ENCODE data around the gene EVI5.

- no peak for TF ChIP-seq POLR2A (IDR thresholded peaks at IDR 0.05)
- TF ChIP-seq, protein P1, sequence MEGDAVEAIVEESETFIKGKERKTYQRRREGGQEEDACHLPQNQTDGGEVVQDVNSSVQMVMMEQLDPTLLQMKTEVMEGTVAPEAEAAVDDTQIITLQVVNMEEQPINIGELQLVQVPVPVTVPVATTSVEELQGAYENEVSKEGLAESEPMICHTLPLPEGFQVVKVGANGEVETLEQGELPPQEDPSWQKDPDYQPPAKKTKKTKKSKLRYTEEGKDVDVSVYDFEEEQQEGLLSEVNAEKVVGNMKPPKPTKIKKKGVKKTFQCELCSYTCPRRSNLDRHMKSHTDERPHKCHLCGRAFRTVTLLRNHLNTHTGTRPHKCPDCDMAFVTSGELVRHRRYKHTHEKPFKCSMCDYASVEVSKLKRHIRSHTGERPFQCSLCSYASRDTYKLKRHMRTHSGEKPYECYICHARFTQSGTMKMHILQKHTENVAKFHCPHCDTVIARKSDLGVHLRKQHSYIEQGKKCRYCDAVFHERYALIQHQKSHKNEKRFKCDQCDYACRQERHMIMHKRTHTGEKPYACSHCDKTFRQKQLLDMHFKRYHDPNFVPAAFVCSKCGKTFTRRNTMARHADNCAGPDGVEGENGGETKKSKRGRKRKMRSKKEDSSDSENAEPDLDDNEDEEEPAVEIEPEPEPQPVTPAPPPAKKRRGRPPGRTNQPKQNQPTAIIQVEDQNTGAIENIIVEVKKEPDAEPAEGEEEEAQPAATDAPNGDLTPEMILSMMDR (IDR thresholded peaks at IDR 0.05): no peak
Observed at GRCh38 chr1:92538048-92538412, 246.9 kb downstream of the EVI5 start.

Measured in gastroesophageal sphincter (tissue), 3 donors.